CD4-positive, alpha-beta T cell (primary cell): ENCODE data around the gene RPL7A. TPM values are rescaled to one million over a fixed set of nuclear protein-coding genes. Genes with fewer than 3 reads are reported as not detected.

Experiments
- ATAC-seq: fragments of 200-7000 bp; cut with Tn5 transposase; one replicate; pipeline ENCODE4 v1.10.0; 2022; ENCODE audit warnings: mild to moderate bottlenecking; ENCODE audit not compliant: poor library complexity
- CTCF ChIA-PET: fragments of 350-600 bp; sonication (Branson Sonifier 250); formaldehyde crosslinking; loops from one replicate; lab custom pipeline; 2021; ENCODE audit warnings: antibody characterized with exemption, inconsistent platforms; lab: Charles Lee
- POLR2A ChIA-PET: fragments of 350-600 bp; sonication (Branson Sonifier 250); formaldehyde crosslinking; loops from one replicate; lab custom pipeline; 2021; ENCODE audit warnings: antibody characterized with exemption, inconsistent platforms; lab: Charles Lee
- DNase-seq, 14 experiments: peaks; one replicate each; pipeline ENCODE4 v3.0.0-alpha.2; 2013 to 2020; ENCODE audit warnings: mixed read lengths in 2 of 14
- H3K27ac ChIP-seq, 2 donors: one replicate each; pipeline versions ENCODE4 v1.5.1 to v1.7.0; 2013; ENCODE audit warnings: low read length in 2 of 2, low read depth in 1 of 2, mild to moderate bottlenecking in 1 of 2
- H3K27me3 ChIP-seq, 2 experiments: 1 replicate in 1 of 2; 2 replicates in 1 of 2; pipeline versions ENCODE4 v1.6.1 to v1.7.0; 2013; ENCODE audit warnings: low read length in 2 of 2, control low read depth in 1 of 2, mild to moderate bottlenecking in 1 of 2, moderate library complexity in 1 of 2; ENCODE audit not compliant: insufficient read depth in 2 of 2, control insufficient read depth in 1 of 2
- H3K36me3 ChIP-seq: one replicate; pipeline ENCODE4 v1.6.1; 2013; ENCODE audit warnings: low read length, control low read depth; ENCODE audit not compliant: insufficient read depth
- H3K4me1 ChIP-seq: one replicate; pipeline ENCODE4 v1.6.1; 2013; ENCODE audit warnings: low read length, control low read depth; ENCODE audit not compliant: insufficient read depth
- H3K4me3 ChIP-seq: one replicate; pipeline ENCODE4 v1.5.1; 2013; ENCODE audit warnings: mild to moderate bottlenecking, low read length, moderate library complexity
- H3K9me3 ChIP-seq, 2 experiments: 1 replicate in 1 of 2; 2 replicates in 1 of 2; pipeline versions ENCODE4 v1.6.1 to v1.7.0; 2013; ENCODE audit warnings: low read length in 2 of 2, mild to moderate bottlenecking in 2 of 2, control low read depth in 1 of 2, moderate library complexity in 1 of 2; ENCODE audit not compliant: control insufficient read depth in 1 of 2, insufficient read depth in 1 of 2
- H3K27ac Mint-ChIP-seq: one replicate; pipeline ENCODE4 v1.8.0; 2020; ENCODE audit warnings: mixed read lengths
- H3K27me3 Mint-ChIP-seq: one replicate; pipeline ENCODE4 v1.8.0; 2021; ENCODE audit warnings: mixed read lengths
- H3K36me3 Mint-ChIP-seq: one replicate; pipeline ENCODE4 v1.8.0; 2021; ENCODE audit warnings: low read depth, mixed read lengths
- H3K4me1 Mint-ChIP-seq: one replicate; pipeline ENCODE4 v1.8.0; 2021; ENCODE audit warnings: low read depth, mixed read lengths
- H3K4me3 Mint-ChIP-seq: one replicate; pipeline ENCODE4 v1.8.0; 2020; ENCODE audit warnings: mild to moderate bottlenecking, mixed read lengths
- H3K9me3 Mint-ChIP-seq: one replicate; pipeline ENCODE4 v1.8.0; 2020; ENCODE audit warnings: mixed read lengths
- CTCF ChIP-seq: fragments of 200-600 bp; IDR thresholded peaks from one replicate; pipeline ENCODE4 v1.8.0; 2022; ENCODE audit warnings: antibody characterized with exemption, mild to moderate bottlenecking
- intact Hi-C, 2 experiments: fragments of 100-400 bp; cut with DNase I in 1 of 2; cut with micrococcal nuclease in 1 of 2; formaldehyde crosslinking; loops; one replicate each; pipeline versions ENCODE4 v1.15.1 to v1.9.0; 2023 to 2025; cut with DNase I, micrococcal nuclease
- total RNA-seq, 174 experiments: library from RNA in 2 of 174; stranded (reverse) in 2 of 174; gene quantifications; one replicate each; pipeline ENCODE4 v1.2.3 and lab custom pipeline; 2021 to 2026

RPL7A gene
- total RNA-seq, 2 experiments from 2014 or later: 2,613 to 2,686 TPM

GRCh38 chr9:133378408-133378962, 30.5 kb downstream of the RPL7A start:
- no peak overlapping the region for H3K4me3 ChIP-seq
- intact Hi-C loops: loop anchor here in 1 of 2 experiments (5.0 kb wide), 2 partner anchors 39 to 84 kb away; partner anchors contain the start of gene REXO4
- peak overlapping the region; percentile 42 for H3K27ac Mint-ChIP-seq
- H3K27me3 ChIP-seq: no peaks in the 10 kb centered on the region
- H3K9me3 Mint-ChIP-seq: no peaks in the 10 kb centered on the region
- peaks cover 21% of the 10 kb centered on the region for H3K4me1 Mint-ChIP-seq
- no peak for TF ChIP-seq CTCF
- CTCF ChIA-PET: interaction anchor here (1.0 to 2.5 kb wide), 2 partner anchors 22 to 31 kb away, joined by 3 to 7 read pairs; partner anchors contain the start of genes MED22, RPL7A, SURF1 and SURF2
- peaks cover 28% of the 10 kb centered on the region for H3K4me1 ChIP-seq
- no peak overlapping the region for H3K27ac ChIP-seq
- ATAC-seq (no peak), DNase-seq (no peak)
- no peaks in the 10 kb centered on the region for H3K27me3 Mint-ChIP-seq
- no peaks in the 10 kb centered on the region for H3K9me3 ChIP-seq
- H3K36me3 Mint-ChIP-seq: peaks cover 8% of the 10 kb centered on the region
- peak overlapping the region; percentile 82 for H3K4me3 Mint-ChIP-seq
- peaks cover 5% of the 10 kb centered on the region for H3K36me3 ChIP-seq
- POLR2A ChIA-PET: interaction anchor here (0.5 to 2.4 kb wide), 2 partner anchors 31 to 1217 kb away, joined by 3 to 26 read pairs; partner anchors contain the start of genes MED22 and RPL7A

GRCh38 chr9:133379153-133380086, 31.4 kb downstream of the RPL7A start:
- no peaks in the 10 kb centered on the region for H3K27me3 ChIP-seq
- Mint-ChIP-seq H3K4me3 (no peak overlapping the region), H3K4me1 (peaks cover 14% of the 10 kb centered on the region), H3K36me3 (peaks cover 7% of the 10 kb centered on the region), H3K27ac (no peak overlapping the region), H3K9me3 (no peaks in the 10 kb centered on the region), H3K27me3 (no peaks in the 10 kb centered on the region)
- CTCF ChIA-PET: no interaction called here
- H3K36me3 ChIP-seq: no peaks in the 10 kb centered on the region
- H3K4me1 ChIP-seq: peaks cover 19% of the 10 kb centered on the region
- H3K27ac ChIP-seq: no peak overlapping the region
- intact Hi-C loops: loop anchor here in 1 of 2 experiments (5.0 kb wide), 2 partner anchors 38 to 83 kb away; partner anchors contain the start of gene REXO4
- H3K9me3 ChIP-seq: no peaks in the 10 kb centered on the region
- no peak for TF ChIP-seq CTCF
- H3K4me3 ChIP-seq: no peak overlapping the region
- DNase-seq (no peak), ATAC-seq (no peak)
- POLR2A ChIA-PET: no interaction called here

GRCh38 chr9:133380734-133381133, 32.7 kb downstream of the RPL7A start:
- no peak for ATAC-seq
- Histone ChIP-seq H3K4me3 (no peak overlapping the region), H3K9me3 (no peaks in the 10 kb centered on the region), H3K27me3 (no peaks in the 10 kb centered on the region), H3K36me3 (no peaks in the 10 kb centered on the region), H3K4me1 (peaks cover 9% of the 10 kb centered on the region), H3K27ac (no peak overlapping the region)
- intact Hi-C loops: no loop called here
- H3K36me3 Mint-ChIP-seq: no peaks in the 10 kb centered on the region
- no peaks in the 10 kb centered on the region for H3K9me3 Mint-ChIP-seq
- ChIA-PET CTCF (no interaction called here), POLR2A (no interaction called here)
- no peak for DNase-seq
- no peak for TF ChIP-seq CTCF
- H3K27me3 Mint-ChIP-seq: no peaks in the 10 kb centered on the region
- H3K4me1 Mint-ChIP-seq: peaks cover 7% of the 10 kb centered on the region
- H3K27ac Mint-ChIP-seq: no peak overlapping the region
- H3K4me3 Mint-ChIP-seq: no peak overlapping the region
